GM12878 (cell line): ENCODE results near the gene DNAH2. TPM values are rescaled to one million over a fixed set of nuclear protein-coding genes. Genes with fewer than 3 reads are reported as not detected.

Experiments used
- BRCA1 ChIP-seq: IDR thresholded peaks from 2 replicates; pipeline ENCODE4 v1.6.1; 2011; ENCODE audit warnings: low read depth, low read length, improper control_type of control experiment
- CBFB ChIP-seq: IDR thresholded peaks from 2 replicates; pipeline ENCODE4 v1.6.1; 2016; ENCODE audit warnings: antibody characterized with exemption, low read depth
- HDAC6 ChIP-seq: fragments of 200-600 bp; sonication (generic); IDR thresholded peaks from one replicate; pipeline ENCODE4 v1.8.0; 2017; ENCODE audit warnings: antibody characterized with exemption; ENCODE audit not compliant: unreplicated experiment
- KLF5 ChIP-seq: fragments of 450-650 bp; IDR thresholded peaks from 2 replicates; pipeline ENCODE4 v1.6.1; 2014; ENCODE audit warnings: mild to moderate bottlenecking; ENCODE audit not compliant: partially characterized antibody
- LARP7 ChIP-seq: fragments of 450-650 bp; IDR thresholded peaks from 2 replicates; pipeline ENCODE4 v1.6.1; 2017; ENCODE audit warnings: mild to moderate bottlenecking
- MXI1 ChIP-seq: fragments of 150-350 bp; IDR thresholded peaks from 2 replicates; pipeline ENCODE4 v1.6.1; 2011; ENCODE audit warnings: low read depth, mild to moderate bottlenecking, inconsistent platforms, low read length, improper control_type of control experiment
- MYB ChIP-seq: fragments of 150-350 bp; IDR thresholded peaks from 2 replicates; pipeline ENCODE4 v1.6.1; 2014; ENCODE audit warnings: mild to moderate bottlenecking, low read depth, low read length, borderline replicate concordance
- PAX5 ChIP-seq: IDR thresholded peaks from 2 replicates; pipeline ENCODE4 v1.6.1; 2011; ENCODE audit warnings: low read depth, low read length, borderline replicate concordance
- PML ChIP-seq: IDR thresholded peaks from 2 replicates; pipeline ENCODE4 v1.6.1; 2012; ENCODE audit warnings: low read length, inconsistent platforms
- RBBP5 ChIP-seq: fragments of 200-600 bp; sonication (generic); conservative IDR thresholded peaks from 2 replicates; pipeline ENCODE4 v1.6.1; 2016
- RCOR1 ChIP-seq: conservative IDR thresholded peaks from 2 replicates; pipeline ENCODE4 v1.6.1; 2012; ENCODE audit warnings: low read depth, low read length, improper control_type of control experiment
- RELA ChIP-seq: fragments of 450-650 bp; IDR thresholded peaks from 2 replicates; pipeline ENCODE4 v1.8.0; 2014; ENCODE audit warnings: borderline replicate concordance; ENCODE audit not compliant: partially characterized antibody
- RELB ChIP-seq: fragments of 450-650 bp; IDR thresholded peaks from 2 replicates; pipeline ENCODE4 v1.6.1; 2017; ENCODE audit warnings: low read depth, mild to moderate bottlenecking, moderate library complexity
- SPI1 ChIP-seq: IDR thresholded peaks from 2 replicates; pipeline ENCODE4 v1.6.1; 2011; ENCODE audit warnings: low read depth, mild to moderate bottlenecking, low read length, moderate library complexity, borderline replicate concordance; ENCODE audit not compliant: insufficient read depth
- STAT1 ChIP-seq: fragments of 450-650 bp; conservative IDR thresholded peaks from 2 replicates; pipeline ENCODE4 v1.6.1; 2014; ENCODE audit warnings: antibody characterized with exemption, mild to moderate bottlenecking
- SUZ12 ChIP-seq: fragments of 200-600 bp; sonication (generic); IDR thresholded peaks from one replicate; pipeline ENCODE4 v1.6.1; 2018; ENCODE audit warnings: antibody characterized with exemption, mild to moderate bottlenecking; ENCODE audit not compliant: unreplicated experiment
- TCF12 ChIP-seq: IDR thresholded peaks from 2 replicates; pipeline ENCODE4 v1.6.1; 2011; ENCODE audit warnings: low read depth, mild to moderate bottlenecking, low read length
- ZBTB40 ChIP-seq: fragments of 450-650 bp; IDR thresholded peaks from 2 replicates; pipeline ENCODE4 v1.6.1; 2016; ENCODE audit warnings: mild to moderate bottlenecking, moderate library complexity, borderline replicate concordance
- ZNF207 ChIP-seq: fragments of 450-650 bp; IDR thresholded peaks from 2 replicates; pipeline ENCODE4 v1.6.1; 2014; ENCODE audit warnings: antibody characterized with exemption, mild to moderate bottlenecking, borderline replicate concordance
- ZNF384 ChIP-seq: IDR thresholded peaks from 2 replicates; pipeline ENCODE4 v1.6.1; 2012; ENCODE audit warnings: low read depth, mild to moderate bottlenecking, low read length, improper control_type of control experiment, borderline replicate concordance
- polyA plus RNA-seq, 11 experiments: library from polyadenylated mRNA; depleted of rRNA in 4 of 11; unstranded in 6 of 11; stranded (reverse) in 5 of 11; fragments of >200 nt; fragmentation: Nextera tagmentation in 4 of 11; fragmentation: Illumina TruSeq in 1 of 11; extraction: Ambion mirVana in 4 of 11; extraction: Trizol in 1 of 11; gene quantifications; 1 replicate in 1 of 11; 2 replicates in 10 of 11; pipeline versions ENCODE4 v1.2.1 to v1.2.3, GENCODE V29; 2011 to 2016; ENCODE audit warnings: inconsistent platforms in 2 of 11, missing spikeins in 2 of 11, low read depth in 1 of 11
- total RNA-seq, 4 experiments: library from RNA; depleted of rRNA in 3 of 4; stranded (reverse); fragments of >200 nt in 3 of 4; fragmentation: Illumina TruSeq in 1 of 4; extraction: Trizol in 1 of 4; gene quantifications; 2 replicates each; pipeline versions ENCODE4 v1.2.1 to v1.2.3, GENCODE V29; 2013 to 2021
- TF ChIP-seq, protein P1 (sequence below): fragments of 450-650 bp; formaldehyde crosslinking; IDR thresholded peaks from 2 replicates; pipeline ENCODE4 v1.5.0; 2022; ENCODE audit warnings: mild to moderate bottlenecking, missing genetic modification characterization

Gene DNAH2
- total and polyA plus RNA-seq, 10 of the 15 experiments (the other 5 are each of a cell fraction or from before 2014, with no cell fraction given): not detected

- TF ChIP-seq PAX5 (peak; percentile 32; the same call in 1 of the 2 replicates), SUZ12 (no peak), BRCA1 (no peak; the same call in 1 of the 2 replicates), STAT1 (no peak), ZNF207 (peak; percentile 81; the same call in 1 of the 2 replicates), KLF5 (peak; percentile 52), TCF12 (0 out of 2 replicates have a peak, but pooled peaks have one; percentile 26), ZBTB40 (peak; percentile 57; the same call in 1 of the 2 replicates), MYB (0 out of 2 replicates have a peak, but pooled peaks have one; percentile 27), PML (no peak), RBBP5 (no peak), SPI1 (no peak), RELB (peak; percentile 39), HDAC6 (no peak), CBFB (no peak), ZNF384 (no peak), LARP7 (no peak; the same call in 1 of the 2 replicates), RCOR1 (no peak; the same call in 1 of the 2 replicates), RELA (peak; percentile 74), MXI1 (peak; percentile 82)
- TF ChIP-seq, protein P1, sequence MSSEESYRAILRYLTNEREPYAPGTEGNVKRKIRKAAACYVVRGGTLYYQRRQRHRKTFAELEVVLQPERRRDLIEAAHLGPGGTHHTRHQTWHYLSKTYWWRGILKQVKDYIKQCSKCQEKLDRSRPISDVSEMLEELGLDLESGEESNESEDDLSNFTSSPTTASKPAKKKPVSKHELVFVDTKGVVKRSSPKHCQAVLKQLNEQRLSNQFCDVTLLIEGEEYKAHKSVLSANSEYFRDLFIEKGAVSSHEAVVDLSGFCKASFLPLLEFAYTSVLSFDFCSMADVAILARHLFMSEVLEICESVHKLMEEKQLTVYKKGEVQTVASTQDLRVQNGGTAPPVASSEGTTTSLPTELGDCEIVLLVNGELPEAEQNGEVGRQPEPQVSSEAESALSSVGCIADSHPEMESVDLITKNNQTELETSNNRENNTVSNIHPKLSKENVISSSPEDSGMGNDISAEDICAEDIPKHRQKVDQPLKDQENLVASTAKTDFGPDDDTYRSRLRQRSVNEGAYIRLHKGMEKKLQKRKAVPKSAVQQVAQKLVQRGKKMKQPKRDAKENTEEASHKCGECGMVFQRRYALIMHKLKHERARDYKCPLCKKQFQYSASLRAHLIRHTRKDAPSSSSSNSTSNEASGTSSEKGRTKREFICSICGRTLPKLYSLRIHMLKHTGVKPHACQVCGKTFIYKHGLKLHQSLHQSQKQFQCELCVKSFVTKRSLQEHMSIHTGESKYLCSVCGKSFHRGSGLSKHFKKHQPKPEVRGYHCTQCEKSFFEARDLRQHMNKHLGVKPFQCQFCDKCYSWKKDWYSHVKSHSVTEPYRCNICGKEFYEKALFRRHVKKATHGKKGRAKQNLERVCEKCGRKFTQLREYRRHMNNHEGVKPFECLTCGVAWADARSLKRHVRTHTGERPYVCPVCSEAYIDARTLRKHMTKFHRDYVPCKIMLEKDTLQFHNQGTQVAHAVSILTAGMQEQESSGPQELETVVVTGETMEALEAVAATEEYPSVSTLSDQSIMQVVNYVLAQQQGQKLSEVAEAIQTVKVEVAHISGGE: no peak
Observed at GRCh38 chr17:7687908-7688807, 29.4 kb upstream of the DNAH2 start, which contains the start of gene WRAP53 (continued).
